Loucy (cell line): ENCODE data around the gene NAT9.

ENCODE experiments used
- CTCF ChIP-seq: fragments of 200-600 bp; sonication (generic); conservative IDR thresholded peaks from 2 replicates; pipeline ENCODE4 v1.5.1; 2014; ENCODE audit warnings: mild to moderate bottlenecking, antibody characterized with exemption, low read length
- EZH2phosphoT487 ChIP-seq: fragments of 200-600 bp; IDR thresholded peaks from 2 replicates; pipeline ENCODE4 v1.6.1; 2018; ENCODE audit warnings: antibody characterized with exemption, mild to moderate bottlenecking, moderate library complexity, borderline replicate concordance

- TF ChIP-seq CTCF (no peak), EZH2phosphoT487 (no peak)
Observed at GRCh38 chr17:74746376-74746775, 29.8 kb downstream of the NAT9 start.
